HG02943 (cell line): ENCODE results near the gene PRKAR1B.
"Not testable (repeated sequence)": the region's sequence is repeated elsewhere in the genome, so short reads cannot be mapped to it uniquely, and the experiment has no call there.

Source experiments
- ATAC-seq: cut with Tn5 transposase; IDR thresholded peaks from one replicate; pipeline ENCODE4 v1.9.1; 2021; ENCODE audit warnings: mild to moderate bottlenecking, low read depth, moderate library complexity; ENCODE audit not compliant: unreplicated experiment

The PRKAR1B gene

DNA sequence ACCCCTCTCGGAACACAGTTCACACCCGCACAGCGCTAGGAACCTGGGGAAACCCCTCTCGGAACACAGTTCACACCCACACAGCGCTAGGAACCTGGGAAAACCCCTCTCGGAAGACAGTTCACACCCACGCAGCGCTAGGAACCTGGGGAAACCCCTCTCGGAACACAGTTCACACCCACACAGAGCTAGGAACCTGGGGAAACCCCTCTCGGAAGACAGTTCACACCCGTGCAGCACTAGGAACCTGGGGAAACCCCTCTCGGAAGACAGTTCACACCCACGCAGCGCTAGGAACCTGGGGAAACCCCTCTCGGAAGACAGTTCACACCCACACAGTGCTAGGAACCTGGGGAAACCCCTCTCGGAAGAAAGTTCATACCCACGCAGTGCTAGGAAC lies 74.9 kb downstream of the PRKAR1B start:
- not testable (repeated sequence) for ATAC-seq

GRCh38 chr7:651032-651728 lies 75.9 kb downstream of the PRKAR1B start:
- ATAC-seq: no peak

DNA sequence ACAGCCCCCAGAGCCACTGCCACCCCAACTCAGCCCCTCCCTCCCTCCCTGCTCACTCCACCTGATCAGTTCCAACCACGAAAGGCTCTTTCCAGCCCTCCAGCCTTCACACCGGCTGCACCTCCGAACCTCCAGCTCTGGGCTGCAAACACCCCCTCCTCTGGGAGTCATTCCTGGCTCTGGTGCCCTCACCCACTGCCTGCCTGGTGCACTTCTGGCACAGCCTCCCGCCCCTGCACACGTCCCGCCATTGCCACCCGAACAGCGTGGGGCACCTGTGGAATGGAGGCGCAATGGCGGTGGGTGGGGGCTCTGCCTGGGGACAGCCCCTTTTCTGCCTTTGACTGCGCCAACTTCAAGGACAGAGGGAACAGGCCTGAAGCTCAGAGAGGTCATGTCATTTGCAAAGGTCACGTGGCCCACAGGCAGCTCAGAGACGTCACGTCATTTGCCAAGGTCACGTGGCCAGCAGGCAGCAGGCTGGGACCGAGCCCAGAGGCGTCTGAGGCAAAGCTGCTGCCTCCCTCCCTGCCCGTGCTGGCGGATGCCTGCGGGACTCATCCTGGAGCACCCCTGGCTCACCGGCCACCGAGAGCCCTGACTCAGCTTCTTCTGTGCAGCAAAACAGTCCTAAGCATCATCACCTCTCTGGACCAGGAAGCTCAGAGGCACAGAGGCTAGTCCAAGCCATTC lies 76.6 kb downstream of the PRKAR1B start:
- ATAC-seq: no peak

- no peak for ATAC-seq
Observed at GRCh38 chr7:646951-647350, 80.1 kb downstream of the PRKAR1B start.

- ATAC-seq: no peak
Observed at GRCh38 chr7:646487-646886, 80.6 kb downstream of the PRKAR1B start.

- no peak for ATAC-seq
Observed at GRCh38 chr7:645606-646005, 81.5 kb downstream of the PRKAR1B start.

DNA sequence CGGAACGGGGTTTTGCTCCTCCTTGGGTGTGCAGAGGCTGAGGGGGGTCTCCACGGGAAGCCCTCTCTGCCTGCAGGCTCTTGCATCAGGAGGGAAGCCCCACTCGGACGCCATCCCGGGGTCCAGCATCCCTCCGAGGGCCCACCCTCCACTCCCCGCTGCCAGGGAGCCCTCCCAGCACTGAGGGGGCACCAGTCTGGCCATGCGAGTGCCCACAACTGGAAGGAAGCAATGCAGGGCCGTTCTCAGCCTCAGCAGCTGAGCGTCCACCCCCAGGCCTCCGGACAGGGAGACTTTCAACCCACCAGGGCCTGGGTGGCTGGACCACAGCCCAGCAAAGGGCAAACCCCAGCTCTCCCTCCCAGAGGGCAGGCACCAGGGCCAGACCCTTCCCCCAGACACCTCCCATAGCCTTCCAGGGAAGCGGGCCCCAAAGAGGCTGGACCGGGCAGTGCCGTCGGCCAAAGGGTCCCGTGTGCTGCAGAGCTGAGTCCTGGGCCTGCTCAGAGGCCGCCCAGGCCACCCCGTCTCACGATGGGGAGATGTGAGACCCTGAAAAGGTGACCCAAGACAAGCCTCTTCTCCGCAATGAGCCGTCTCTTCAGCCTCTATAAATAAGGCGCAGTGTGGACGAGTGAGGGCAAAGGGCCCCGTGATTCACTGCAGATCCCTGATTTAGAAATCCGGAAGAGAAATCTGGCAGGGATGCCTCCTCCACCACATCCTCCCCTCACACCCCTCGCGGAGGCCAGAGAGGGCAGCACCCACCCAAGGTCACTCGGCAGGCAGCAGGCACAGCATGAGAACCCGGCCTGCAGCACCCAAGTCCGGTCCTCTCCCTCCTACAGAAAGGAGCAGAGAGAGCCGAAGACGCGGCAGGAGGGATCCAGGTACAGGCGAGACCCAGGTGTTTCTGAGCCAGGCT lies 82.4 kb downstream of the PRKAR1B start:
- ATAC-seq: no peak

- no peak for ATAC-seq
Observed at GRCh38 chr7:641966-642365, 85.1 kb downstream of the PRKAR1B start.

DNA sequence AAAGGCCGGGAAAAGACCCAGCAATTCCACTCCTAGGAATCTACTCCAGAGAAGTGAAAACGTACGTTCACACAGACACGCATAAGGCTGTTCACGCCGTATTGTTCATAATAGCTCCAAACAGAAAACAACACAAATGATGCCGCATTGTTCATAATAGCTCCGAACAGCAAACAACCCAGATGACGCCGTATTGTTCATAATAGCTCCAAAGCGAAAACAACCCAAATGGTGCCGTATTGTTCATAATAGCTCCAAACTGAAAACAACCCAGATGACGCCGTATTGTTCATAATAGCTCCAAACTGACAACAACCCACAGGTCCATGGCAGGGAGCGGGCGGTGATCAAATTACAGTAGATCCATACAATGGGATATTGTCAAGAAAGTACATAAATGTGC lies 85.8 kb downstream of the PRKAR1B start:
- ATAC-seq: no peak

DNA sequence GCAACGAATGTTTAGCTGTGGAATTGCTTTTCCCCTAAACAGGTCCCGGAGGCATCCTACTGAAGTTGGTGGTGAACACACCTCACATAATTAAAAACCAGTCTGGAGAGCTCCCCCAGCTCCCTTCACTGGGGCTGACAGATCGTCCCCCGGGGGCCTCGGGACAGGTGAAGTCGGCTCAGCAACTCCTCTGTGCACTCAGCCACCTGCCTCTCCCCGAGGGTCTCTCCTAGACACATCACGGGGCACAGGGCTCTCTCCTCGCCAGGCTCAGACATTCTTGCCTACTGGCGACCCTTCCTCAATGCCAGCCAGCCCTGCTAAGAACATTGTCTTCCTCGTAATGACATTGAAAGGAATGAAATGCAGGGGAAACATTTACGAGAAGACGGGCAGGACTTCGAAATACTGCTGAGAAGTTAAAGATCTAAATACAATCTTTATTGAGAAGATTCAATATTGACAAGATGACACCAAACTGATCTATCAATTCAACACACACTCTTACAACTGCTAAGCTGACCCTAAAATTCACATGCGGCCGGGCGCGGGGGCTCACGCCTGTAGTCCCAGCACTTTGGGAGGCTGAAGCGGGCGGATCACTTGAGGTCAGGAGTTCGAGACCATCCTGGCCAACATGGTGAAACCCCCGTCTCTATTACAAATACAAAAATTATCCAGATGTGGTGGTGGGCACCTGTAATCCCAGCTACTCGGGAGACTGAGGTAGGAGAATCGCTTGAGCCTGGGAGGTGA lies 88.6 kb downstream of the PRKAR1B start:
- no peak for ATAC-seq

- ATAC-seq: no peak
Observed at GRCh38 chr7:637826-638225, 89.3 kb downstream of the PRKAR1B start.

- no peak for ATAC-seq
Observed at GRCh38 chr7:636396-636795, 90.7 kb downstream of the PRKAR1B start.

DNA sequence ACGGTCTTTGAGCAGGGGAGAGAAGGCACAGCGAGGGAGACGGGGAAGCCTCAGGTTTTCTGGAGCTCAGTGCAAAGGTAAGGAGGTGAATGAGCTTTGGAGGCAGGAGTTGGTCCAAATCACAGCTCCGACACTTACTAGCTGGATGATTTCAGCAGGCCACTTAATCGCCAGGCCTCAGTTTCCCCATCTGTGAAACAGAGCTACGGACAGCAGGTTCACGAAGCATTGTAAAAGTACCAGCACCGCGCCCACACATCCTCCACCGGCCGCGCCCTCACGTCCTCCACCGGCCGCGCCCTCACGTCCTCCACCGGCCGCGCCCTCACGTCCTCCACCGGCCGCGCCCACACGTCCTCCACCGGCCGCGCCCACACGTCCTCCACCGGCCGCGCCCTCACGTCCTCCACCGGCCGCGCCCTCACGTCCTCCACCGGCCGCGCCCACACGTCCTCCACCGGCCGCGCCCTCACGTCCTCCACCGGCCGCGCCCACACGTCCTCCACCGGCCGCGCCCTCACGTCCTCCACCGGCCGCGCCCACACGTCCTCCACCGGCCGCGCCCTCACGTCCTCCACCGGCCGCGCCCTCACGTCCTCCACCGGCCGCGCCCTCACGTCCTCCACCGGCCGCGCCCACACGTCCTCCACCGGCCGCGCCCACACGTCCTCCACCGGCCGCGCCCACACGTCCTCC lies 91.2 kb downstream of the PRKAR1B start:
- not testable (repeated sequence) for ATAC-seq

- no peak for ATAC-seq
Observed at GRCh38 chr7:635227-635626, 91.9 kb downstream of the PRKAR1B start.

GRCh38 chr7:633381-634018 lies 93.6 kb downstream of the PRKAR1B start:
- ATAC-seq: no peak

GRCh38 chr7:632831-633210 lies 94.3 kb downstream of the PRKAR1B start:
- ATAC-seq: no peak

- ATAC-seq: no peak
Observed at GRCh38 chr7:631964-632830, 94.9 kb downstream of the PRKAR1B start.

DNA sequence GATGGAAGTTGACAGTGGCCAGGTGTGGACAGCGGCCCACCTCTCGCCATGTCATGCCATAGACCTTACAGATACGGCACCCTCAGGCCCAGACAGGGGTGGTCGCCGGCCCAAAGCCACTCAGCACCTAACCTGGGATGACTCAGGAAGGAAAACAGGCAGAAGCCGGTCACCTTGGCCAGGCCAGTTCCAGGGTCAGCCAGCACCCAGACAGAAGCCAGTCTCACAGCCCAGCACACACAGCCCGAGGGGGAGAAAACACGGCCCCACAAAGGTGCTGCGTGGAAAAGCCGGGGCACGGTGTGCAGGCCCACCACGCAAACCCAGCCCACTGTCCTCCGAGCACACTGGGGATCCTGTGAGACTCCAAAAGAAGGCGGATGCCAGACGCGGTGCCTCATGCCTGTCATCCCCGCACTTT lies 95.8 kb downstream of the PRKAR1B start:
- ATAC-seq: no peak
